HG02763 (cell line): ENCODE results near the gene AHDC1.
"Not testable (repeated sequence)": the region's sequence is repeated elsewhere in the genome, so short reads cannot be mapped to it uniquely, and the experiment has no call there.

Experiments
- ATAC-seq: cut with Tn5 transposase; IDR thresholded peaks from one replicate; pipeline ENCODE4 v1.9.1; 2021; ENCODE audit warnings: mild to moderate bottlenecking, moderate library complexity; ENCODE audit not compliant: unreplicated experiment

The AHDC1 gene

DNA sequence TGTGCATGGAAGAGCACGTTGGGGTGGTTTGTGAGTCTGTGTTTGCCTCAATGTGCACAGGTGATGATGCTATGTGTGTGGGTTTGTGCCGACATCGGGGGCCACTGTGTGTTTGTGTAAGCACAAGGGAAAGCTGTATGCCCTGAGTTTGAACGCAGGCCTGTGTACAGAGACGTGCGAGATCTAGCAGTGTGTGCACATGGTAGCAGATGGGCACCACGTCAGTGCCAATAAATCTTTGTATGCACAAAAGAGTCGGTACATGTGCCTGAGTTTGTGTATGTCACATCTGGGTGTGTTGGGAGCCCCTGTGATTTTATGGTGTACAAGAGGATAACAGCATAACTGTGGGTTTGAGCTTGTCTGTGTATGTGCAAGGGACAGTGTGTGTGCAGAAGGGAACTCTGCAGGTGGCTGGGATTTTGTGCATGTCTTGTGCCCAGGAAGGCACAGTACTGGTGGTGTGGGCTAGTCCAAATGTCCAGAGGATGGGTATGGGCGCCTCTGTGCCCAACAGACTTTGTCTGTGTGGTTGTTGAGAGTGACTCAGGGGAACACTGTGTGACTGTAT lies 82.0 kb downstream of the AHDC1 start:
- no peak for ATAC-seq

DNA sequence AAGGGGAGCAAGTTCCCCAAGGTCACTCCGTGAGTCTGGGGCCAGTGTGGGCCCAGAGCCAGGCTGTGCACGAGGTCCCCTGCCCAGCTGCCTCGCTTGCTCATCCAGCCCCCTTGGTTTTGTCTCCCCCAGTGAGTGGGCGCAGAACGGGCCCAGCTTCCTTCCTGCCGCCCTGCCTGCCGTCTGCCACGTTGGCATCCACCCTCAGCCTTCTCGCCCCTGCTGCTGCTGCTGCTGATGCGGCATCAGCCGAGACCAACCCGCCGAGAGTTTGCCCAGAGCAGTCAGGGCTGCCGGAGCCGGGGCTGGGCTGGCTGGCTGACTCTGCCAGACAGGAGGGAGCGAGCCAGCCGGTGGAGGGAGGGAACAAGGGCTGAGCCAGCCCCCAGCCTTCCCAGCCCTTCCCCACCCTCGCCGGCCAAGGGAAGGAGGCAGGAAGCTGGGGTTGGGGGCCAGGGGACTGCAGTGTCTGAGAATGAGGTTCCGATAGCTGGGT lies 82.6 kb downstream of the AHDC1 start:
- ATAC-seq, result no peak

DNA sequence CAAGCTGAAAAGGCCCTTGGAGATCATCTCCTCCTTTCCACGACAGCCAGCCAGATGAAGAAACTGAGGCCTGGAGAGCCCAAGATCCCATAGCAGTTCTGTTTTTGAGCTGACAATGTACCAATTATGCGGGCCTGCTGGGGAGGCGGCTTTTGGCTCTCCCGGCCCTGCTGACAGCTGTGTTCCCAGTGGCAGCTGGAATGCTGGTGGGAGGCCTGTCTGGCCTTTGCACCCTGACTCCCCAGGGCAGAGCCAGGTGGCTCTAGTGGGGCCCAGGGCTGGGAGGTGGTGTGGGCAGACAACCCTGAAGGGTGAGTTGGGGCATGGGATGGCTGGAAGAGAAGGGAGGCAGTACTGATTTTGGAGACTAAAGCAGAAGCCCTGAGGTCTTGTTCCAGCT lies 83.3 kb downstream of the AHDC1 start:
- no peak for ATAC-seq

DNA sequence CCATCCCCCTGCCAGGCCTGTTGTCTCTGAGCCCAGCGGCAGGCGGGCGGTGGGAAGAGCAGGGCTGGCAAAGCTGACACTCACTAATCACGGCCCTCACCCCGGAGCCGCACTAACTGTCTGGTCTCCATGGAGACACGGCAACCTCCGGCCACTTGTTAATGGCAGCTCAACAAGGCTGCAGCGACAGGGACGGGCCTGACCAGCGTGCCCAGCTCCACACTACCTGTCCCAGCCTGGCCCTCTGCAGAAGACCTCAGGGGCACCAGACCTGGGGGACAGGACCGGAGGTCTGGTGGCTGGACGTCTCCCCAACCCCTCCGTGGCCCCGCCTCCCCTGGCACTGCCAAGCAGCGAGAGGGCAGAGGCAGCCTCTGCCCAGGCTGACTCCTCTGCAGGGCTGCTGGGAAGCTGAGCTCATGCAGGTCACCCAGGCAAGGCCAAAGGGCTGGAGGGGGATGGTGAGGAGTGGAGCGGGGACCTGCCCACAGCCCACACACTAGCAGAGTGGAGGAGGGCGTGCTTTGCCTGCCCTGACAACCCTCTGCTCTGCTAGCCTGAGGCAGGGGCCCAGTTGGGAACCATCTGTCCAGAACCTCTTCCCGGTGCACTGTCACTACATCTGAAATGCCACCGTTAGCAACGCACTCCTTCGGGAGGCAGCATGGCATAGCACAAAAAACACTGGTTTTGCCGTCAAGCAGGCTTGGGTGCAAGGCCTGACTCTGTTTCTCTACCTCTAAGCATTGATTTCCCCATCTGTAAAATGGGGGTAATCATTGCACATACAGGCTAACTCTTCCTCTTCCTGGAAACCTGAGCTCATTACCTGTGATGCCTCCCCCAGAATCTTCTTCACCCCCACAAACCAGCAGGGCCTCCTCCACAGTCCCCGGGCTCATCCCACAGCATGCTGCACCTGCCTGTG lies 84.3 kb downstream of the AHDC1 start:
- ATAC-seq, result no peak

DNA sequence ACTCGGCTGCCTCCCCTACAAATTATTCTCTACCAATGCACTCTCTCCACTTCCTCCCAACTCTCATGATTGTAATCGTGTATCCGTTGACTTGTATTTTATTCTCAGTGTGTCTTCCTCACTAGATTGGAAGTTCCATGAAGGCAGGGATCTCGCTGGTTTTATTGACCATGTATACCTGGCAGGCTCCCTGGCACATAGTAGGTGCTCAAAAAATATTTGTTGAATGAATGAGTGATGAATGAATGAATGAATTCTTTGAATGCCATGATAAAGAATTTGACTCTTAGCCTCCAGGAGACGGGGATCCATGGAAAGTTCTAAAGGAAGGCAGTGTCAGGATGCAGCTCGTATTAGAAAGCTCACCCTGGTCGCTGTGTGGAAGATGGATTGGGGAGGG lies 85.1 kb downstream of the AHDC1 start:
- no peak for ATAC-seq

DNA sequence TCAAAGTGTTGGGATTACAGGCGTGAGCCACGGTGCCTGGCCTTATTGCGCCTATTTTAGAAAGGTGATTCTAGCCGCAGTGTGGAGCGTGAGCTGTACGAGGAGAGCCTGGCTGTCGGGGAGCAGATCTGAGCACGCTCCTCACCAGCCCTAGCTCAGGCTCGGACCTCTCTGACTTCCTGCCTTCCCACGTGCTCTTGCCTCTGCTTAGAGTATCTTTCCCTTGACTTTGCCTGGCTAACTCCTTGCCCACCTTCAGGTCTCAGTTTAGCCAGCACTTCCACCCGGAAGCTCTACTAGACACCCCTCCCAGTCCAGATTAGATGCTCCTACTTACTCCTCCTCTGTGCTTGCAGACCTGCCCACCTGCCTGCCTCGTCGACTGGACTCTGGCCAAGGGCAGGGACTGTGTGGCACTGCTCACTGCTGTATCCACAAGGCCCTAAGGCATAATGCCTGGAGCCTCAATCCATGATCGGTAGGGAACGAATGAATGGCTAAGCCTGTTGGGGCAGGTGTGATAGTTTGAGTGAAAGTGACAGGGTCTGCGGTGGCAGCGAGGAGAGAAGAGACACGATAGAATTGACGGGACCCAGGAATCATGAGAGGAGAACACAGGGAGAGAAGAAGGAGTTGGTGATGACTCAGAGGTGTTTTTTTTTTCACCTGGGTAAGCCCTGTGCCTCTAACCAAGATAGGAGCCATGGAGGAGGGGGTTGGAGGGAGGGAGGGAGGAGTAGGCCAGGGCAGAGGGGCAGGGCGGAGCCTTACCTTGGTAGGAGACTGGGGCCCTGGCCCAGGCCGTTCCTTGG lies 85.8 kb downstream of the AHDC1 start:
- no peak for ATAC-seq

DNA sequence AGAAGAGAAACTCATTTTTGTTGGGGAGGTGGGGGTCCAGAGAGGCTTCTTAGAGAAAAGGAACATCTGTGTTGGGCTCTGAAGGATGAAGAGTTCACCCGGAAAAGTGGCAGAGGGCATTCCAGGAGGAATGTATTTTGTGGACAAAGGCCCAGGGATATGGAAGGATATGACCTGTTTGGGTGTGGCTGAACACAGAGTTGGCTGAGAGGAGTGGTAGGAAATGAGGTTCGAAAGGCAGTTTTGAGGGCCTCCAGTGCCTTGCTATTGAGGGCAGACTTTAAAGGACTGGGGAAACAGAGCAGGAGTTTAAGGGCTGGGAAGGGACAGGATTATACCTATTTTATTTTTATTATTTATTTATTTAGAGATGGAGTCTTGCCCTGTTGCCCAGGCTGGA lies 86.6 kb downstream of the AHDC1 start:
- no peak for ATAC-seq

DNA sequence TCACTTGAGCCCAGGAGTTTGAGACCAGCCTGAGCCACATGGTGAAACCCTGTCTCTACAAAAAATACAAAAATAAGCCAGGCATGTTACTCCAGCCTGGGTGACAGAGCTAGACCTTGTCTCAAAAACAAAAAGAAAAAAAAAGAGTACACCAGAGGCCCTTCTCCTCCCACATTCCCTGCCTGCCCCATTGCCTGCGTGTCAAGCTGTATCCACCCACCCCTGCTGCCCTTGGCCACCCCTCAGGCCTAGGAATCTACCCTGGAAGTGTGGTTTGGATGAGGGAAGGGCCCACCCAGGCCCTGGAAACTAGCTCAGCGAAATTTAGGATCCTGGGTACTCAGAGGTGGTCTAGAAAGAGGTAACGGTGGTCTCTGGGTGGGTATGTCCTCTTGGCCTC lies 88.3 kb downstream of the AHDC1 start:
- ATAC-seq, result no peak

DNA sequence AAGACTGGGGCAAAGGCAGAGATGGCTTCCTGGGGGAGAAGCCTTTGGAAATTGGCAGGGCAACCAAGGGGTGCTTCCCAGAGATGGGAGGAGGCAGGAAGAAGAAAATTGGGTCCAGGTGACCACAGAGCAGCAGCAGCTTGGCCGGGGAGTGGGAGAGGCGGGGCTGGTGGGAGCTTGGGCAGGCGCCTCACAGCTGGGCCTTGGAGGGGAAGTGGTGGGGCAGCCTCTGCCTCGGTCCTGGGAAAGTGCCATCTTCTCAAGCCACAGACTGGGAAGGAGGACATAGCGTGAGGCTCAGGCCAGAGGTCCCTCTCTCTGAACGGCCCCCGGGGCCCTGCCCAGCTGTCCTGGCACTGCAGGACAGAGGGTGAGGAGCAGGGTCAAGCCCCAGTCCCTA lies 90.0 kb downstream of the AHDC1 start:
- ATAC-seq, result no peak

DNA sequence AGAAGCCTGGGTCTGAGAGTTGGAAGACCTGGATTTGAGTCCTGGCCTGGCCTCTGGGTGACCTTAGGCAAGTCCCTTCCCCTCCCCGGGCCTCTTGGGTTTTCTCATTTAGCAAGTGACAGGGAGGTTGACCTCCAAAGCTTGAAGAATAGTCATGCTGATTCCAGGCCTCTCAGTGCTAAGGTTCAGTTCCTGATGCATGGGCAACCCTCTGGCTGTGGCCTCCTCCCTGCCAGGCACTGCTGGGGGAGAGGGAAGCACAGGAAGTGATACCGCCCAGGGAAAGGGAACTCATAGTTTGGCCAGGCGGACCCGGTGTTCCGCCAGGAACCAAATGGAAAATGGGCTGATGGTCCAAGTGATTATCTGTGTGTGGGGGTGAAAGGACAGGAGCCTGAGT lies 90.4 kb downstream of the AHDC1 start:
- ATAC-seq, result no peak

DNA sequence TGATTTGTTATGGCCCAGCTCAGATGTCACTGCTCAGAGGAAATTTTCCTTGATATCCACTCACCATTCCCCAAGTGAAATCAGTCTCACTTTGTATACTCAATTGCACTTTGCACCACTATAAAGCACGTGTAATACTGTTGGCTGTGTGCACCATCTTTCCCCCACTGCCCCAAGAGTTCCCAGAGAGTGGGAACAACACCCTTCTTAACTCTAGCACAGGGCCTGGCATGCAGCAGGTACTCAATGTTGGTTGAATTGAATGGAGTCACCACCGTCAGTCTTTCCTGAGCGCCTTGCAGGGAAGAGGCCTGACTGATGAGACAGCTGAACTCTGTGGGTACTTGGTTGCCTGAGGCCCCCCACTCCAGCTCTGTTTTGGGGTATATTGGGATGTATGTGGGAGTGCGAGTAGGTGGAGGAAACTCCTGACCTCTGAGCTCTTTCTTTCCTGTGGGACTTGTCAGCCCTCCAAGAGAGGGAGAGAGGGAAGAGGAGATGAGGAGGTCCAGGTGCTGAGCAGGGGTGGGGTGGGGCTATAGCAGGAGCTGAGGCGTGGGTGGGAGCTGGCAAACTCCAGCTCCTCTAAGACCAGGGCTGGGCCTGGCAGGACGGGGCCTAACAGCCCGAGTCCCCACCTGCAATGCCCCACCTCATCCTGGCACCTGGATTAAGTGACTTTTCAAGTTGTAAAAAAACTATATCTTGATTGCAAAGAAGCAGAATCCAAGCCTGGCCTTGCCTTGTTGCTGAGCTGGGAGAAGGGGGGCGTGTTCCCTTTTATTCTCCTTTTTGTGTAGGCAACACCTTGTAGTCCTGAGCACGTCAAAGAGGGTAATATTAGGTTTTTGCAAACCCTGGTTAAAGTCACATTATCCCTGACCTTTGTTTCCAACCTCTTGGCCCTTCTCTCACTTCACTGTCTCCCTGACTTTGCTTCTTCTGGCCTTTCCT lies 94.5 kb downstream of the AHDC1 start:
- ATAC-seq, result no peak

DNA sequence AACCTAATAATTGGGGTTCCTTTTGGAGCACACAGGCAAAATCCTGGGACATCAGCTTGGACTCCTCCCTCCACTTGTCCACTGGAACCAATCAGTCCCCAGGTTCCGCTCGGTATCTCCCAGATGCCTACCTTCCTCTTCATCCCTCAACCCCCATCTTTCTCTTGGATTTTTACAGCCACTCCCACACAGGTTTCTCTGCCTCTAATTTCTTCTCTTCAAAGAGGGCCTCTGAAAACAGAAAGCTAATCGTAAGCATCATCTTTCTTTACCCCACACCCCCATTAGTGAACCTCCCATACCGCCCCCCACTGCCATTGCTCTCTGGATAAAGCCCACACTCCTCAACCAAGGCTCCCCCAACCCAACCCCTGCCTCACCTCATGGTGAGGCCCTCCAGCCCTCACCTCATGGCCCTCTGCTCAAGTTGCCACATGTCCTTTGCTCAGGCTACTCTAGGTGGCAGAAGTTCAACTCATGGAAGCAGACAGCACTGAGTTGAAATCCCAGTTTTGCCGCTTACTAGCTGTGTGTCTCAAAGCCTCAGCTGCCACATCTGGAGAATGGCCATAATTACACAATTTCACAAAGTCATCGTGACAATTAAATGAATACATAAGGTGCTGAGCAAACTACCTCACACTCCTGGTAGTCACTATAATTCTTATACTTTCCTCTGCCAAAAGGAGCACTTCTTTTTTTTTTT lies 95.8 kb downstream of the AHDC1 start:
- no peak for ATAC-seq

DNA sequence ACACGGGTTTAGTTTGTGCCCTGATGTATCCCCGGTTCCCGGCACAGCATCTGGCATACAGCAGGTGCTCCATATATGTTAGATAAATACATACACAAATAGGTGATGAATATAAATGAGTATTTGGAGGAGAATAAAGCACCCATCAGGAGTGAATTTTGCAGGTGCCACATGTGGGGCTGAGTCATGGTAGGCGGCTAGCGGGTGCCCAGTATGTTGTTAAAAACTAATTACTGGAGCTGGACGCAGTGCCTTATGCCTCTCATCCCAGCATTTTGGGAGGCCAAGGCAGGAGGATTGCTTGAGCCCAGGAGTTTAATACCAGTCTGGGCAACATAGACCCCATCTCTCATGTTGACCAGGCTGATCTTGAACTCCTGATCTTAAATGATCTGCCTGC lies 97.2 kb downstream of the AHDC1 start:
- no peak for ATAC-seq

DNA sequence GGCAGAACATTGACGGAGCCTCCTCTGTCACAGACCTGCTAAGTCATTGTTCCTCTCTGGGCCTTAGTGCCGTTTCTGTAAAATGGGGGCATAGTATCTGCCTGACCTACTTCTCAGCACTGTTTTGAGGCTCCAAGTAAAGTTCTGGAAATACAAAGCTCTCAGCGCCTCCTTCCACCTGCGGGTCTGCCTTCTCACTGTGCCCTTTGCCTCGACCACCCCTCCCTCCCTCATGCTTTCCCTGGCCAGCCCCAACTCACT lies 98.6 kb downstream of the AHDC1 start:
- no peak for ATAC-seq

DNA sequence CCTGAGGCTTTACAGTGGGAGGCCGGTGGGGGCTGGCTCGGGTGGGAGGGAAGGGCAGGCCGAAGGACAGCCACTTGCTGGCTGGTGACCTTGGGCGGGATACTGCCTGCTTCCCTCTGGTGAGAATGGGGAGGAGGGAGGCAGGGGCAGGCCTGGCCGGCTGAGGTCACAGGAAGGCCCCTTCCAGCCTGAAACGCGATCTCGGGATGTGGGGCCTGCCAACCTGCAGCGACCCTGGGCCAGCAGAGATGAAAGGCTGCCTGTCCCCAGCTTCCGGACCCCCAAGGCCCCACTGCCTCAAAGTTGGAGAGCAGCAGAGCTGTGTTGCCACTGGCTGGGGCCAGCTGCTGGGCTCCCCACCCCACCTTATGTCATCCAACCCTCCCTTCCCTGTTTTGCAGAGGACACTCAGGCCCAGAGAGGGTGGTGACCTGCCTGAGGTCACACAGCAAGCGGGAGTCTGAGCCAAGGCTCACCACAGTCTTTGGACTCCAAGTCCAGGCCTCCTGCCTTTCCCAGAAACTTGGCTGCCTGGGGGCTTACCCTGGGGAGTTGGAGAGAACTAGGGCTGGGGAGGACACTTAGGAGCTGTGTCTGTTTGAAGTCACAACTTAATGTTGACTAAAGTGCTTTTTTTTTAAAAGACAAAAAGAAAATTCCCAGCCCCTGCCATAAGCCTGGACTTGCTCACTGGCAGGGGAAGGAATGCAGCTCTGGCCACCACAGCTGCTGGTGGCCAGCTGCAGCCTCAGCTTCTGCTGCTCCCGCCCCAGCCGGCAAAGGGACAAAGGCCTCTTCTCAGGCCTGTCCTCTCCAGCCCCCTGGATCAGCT lies 99.1 kb downstream of the AHDC1 start:
- ATAC-seq, result no peak

DNA sequence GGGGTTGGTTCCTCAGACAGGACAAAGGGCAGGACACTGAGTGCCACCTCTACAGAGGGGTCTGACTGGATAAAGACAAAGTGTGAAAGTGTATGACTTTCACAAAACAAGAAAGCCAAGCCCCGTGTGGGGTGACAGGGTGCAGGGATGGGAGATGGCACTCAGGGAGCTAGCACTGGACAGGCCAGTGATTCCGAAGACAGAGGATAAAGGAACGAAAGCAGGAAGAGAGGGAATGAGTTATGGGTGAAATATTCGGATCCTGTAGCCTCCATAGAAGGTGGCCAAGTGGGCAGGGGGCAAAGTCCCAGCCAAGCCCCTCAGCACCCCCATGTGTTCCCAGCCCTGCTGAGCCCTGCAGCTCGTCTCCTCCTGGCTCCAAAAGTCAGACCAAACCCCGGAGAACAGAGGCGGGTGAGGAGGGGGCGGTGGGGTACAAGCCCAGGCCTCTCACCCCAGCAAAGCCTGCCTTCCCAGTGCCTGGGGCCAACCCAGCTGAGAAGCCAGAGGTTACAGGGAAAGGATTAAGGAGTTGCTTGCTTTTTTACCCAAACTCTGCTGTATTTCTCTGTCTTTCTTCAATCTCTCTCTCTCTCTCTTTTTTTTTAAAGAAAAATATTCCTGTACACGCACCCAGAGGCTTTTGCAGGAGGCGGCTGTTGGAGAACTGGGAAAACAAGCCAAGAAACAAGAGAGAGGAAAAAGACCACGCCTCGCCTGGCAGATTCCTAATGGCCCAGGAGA lies 99.9 kb downstream of the AHDC1 start:
- ATAC-seq, result no peak

DNA sequence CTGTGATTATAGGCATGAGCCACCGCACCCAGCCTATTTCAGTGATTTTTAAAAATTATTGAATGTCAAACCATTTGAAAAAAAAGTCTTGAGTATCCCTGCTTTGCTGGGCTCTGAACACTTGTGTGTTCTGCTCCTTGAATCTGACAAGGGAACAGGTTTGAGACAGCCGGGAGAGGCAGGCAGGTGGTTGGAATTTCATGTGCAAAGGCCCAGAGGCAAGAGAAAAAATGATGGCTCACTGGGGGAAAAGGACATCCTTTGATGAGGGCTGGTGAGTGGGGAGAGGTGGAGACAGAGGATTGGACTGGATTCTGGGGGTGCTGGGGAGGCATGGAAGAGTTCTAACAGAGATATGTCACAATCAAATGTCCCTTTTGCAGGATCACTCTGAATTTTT lies 100.9 kb downstream of the AHDC1 start:
- no peak for ATAC-seq

DNA sequence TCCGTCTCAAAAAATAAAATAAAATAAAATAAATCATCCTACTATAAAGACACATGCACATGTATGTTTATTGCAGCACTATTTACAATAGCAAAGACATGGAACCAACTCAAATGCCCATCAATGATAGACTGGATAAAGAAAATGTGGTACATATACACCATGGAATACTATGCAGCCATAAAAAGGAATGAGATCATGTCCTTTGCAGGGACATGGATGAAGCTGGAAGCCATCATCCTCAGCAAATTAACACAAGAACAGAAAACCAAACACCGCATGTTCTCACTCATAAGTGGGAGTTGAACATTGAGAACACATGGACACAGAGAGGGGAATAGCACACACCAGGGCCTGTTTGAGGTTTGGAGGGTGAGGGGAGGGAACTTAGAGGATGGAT lies 102.8 kb downstream of the AHDC1 start:
- not testable (repeated sequence) for ATAC-seq

DNA sequence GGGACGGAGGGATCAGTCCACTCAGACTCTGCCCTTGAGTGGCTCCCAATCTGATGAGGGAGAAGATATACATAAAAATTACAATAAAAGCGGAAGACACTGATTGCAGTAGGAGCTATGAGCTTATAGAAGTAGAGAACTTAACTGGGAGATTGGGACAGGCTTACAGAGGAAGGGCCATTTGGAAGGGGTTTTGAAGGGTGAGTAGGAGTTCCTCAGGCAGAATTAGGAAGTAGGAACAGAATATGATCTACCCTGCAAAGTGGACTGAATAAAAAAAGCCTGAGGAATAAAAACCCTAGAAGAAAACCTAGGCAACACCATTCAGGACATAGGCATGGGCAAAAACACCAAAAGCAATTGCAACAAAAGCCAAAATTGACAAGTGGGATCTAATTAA lies 104.8 kb downstream of the AHDC1 start:
- no peak for ATAC-seq
